ENCODE results near the gene SLC6A4.
"Not testable (repeated sequence)": the region's sequence is repeated elsewhere in the genome, so short reads cannot be mapped to it uniquely, and the experiment has no call there.

Gene SLC6A4

GRCh38 chr17:30170415-30170987, 65.0 kb downstream of the SLC6A4 start:
- FAIRE-seq = no peak

- no peak for FAIRE-seq
Measured at GRCh38 chr17:30165960-30166359, 69.5 kb downstream of the SLC6A4 start.

DNA sequence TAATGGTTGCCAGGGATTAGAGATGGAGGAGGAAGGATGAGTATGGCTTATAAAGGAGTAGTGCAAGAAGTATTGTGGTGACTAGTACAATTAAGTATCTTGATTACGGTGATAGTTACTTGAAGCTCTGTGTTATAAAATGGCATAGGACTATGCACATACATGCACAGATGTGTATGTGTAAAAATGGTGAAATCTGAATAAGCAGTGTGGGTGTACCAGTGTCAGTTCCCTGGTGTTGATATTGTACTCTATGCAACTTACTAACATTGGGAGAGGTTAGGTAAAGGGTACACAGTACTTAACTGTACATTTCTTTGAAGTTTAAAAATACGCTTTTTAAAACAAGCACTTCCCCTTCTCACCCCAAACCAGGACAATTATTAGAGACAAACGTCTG, 70.3 kb downstream of the SLC6A4 start:
- FAIRE-seq = no peak

DNA sequence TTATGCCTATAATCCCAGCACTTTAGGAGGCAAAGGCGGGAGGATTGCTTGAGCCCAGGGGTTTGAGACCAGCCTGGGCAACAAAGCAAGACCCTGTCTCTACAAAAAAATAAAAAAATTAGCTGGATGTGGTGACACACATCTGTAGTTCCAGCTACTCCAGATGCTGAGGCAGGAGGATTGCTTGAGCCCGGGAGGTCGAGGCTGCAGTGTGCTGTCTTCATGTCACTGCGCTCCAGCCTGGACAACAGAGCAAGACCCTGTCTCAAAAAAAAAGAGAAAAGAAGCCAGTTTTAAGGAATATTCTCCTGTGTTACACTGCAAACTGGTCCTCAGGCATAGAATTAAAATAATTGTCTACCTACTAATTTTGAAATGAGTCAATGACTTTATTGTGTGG, 71.0 kb downstream of the SLC6A4 start:
- no peak for FAIRE-seq

- FAIRE-seq = no peak
Measured at GRCh38 chr17:30161601-30162000, 73.9 kb downstream of the SLC6A4 start.

DNA sequence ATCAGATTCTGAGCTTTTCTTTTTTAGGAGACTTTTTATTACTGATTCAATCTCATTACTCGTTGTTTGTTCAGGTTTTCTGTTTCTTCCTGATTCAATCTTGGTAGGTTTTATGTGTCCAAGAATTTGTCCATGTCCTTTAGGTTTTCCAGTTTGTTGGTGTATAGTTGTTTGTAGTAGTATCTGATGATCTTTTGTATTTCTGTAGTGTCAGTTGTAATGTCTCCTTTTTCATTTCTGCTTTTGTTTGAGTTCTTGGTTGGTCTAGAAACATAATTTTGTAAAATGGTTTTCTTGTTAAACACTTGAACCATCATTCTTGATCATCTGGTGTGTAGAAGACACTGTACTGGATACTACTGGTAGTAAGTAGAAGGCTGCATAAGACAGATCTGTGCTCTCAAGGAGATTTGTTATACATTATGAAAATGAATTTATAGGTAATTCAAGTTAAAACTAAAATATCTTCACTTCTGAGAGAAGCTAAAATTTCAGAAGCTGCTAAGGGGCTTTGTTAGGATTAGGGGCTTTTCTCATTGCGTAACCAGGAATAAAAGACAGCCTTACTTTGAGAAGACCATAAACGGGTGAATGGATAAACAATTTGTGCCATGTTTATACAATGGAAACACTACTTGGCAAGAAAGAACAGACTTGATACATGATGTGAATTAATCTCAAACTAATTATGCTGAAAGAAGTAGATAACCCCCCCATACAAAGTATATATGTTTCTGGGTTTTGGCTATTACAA, 74.9 kb downstream of the SLC6A4 start:
- FAIRE-seq = no peak

DNA sequence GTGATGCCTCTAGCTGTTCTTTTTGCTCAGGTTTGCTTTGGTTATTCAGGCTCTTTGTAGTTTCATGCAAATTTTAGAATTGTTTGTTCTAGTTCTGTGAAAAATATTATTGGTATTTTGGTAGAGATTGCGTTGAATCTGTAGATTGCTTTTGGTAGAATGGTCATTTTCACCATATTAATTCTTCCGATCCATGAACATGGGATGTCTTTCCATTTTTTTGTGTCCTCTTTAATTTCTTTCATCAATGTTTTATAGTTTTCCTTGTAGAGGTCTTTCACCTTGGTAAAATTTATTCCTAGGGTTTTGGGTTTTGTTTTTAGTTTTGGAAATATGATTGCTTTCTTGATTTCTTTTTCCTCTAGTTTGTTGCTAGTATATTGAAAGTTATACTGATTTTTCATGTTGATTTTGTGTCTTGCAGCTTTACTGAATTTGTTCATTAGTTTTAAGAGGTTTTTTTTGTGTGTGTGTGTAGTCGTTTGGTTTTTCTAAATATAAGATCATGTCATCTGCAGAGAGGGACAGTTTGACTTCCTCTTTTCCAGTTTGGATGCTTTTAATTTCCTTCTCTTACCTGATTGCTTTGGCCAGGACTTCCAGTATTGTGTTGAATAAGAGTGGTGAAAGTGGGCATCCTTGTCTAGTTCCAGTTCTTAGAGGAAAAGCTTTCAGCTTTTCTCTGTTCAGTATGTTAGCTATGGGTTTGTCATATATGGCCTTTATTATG, 76.4 kb downstream of the SLC6A4 start:
- FAIRE-seq = no peak

DNA sequence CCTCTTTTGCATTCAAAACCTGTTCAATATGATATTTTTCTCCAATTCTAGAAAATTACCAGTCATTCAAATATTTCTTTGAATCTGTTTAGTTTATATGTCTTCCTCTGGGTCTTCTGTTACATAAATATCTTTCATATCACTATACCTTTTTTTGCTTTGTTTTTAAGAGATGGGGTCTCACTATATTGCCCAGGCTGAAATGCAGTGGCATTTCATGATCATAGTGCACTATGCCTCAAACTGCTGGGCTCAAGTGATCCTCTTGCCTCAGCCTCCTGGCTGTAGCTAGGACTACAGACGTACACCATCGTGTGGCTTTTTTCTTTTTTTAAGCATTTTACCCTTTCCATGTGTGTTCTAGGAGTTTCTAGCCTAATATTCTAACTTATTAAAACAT, 80.1 kb downstream of the SLC6A4 start:
- FAIRE-seq = no peak

GRCh38 chr17:30153463-30153862, 82.0 kb downstream of the SLC6A4 start:
- FAIRE-seq = no peak

DNA sequence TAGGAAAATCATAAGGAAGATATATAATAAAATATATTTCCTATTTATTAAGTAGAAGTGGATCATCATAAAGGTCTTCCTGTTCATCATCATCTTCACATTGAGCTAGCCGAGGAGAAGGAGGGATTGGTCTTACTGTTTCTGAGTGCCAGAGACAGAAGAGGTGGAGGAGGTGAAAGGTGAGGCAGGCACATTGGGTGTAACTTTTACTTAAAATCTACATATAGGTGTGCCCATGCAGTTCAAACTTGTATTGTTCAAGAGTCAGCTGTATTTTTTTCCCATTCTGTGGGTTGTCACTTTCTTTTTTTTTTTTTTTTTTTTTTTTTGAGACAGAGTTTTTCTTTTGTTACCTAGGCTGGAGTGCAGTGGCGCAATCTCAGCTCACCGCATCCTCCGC, 84.0 kb downstream of the SLC6A4 start:
- FAIRE-seq = no peak

- no peak for FAIRE-seq
Measured at GRCh38 chr17:30148376-30148775, 87.1 kb downstream of the SLC6A4 start.

DNA sequence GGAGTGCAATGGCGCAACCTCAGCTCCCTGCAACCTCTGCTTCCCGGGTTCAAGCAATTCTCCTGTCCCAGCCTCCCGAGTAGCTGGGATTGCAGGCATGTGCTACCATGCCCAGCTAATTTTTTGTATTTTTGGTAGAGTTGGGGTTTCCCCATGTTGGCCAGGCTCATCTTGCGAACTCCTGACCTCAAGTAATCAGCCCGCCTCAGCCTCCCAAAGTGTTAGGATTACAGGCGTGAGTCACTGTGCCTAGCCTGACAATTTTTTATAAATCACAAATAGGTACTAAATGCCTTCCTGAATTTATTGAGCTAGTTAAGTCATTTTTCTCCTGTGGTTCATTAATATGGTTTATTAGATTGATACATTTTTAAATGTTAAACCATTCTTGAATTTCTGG, 87.6 kb downstream of the SLC6A4 start:
- not testable (repeated sequence) for FAIRE-seq
